Uterus (tissue), 4 donors: ENCODE measurements around the gene SLC25A52. TPM values are rescaled to one million over a fixed set of nuclear protein-coding genes. Genes with fewer than 3 reads are reported as not detected.

Experiments used
- DNase-seq, 2 donors: peaks; one replicate each; pipeline ENCODE4 v3.0.0-alpha.2; 2019 to 2020
- H3K27ac ChIP-seq, 2 donors: fragments of 200-600 bp; sonication (generic); 1 replicate in 1 of 2; 2 replicates in 1 of 2; pipeline ENCODE4 v1.5.1; 2016 to 2018
- H3K27me3 ChIP-seq, 2 donors: fragments of 200-600 bp; sonication (generic); one replicate each; pipeline ENCODE4 v1.5.1; 2018 to 2019; ENCODE audit warnings: control low read depth in 1 of 2
- H3K36me3 ChIP-seq, 2 donors: fragments of 200-600 bp; sonication (generic); one replicate each; pipeline ENCODE4 v1.5.1; 2019; ENCODE audit warnings: control low read depth in 1 of 2
- H3K4me1 ChIP-seq, 2 donors: fragments of 200-600 bp; sonication (generic); one replicate each; pipeline ENCODE4 v1.5.1; 2018 to 2019; ENCODE audit warnings: control low read depth in 1 of 2
- H3K4me3 ChIP-seq, 2 donors: fragments of 200-600 bp; sonication (generic); 1 replicate in 1 of 2; 2 replicates in 1 of 2; pipeline ENCODE4 v1.5.1; 2018 to 2019; ENCODE audit warnings: mild to moderate bottlenecking in 1 of 2
- H3K9me3 ChIP-seq, 2 donors: fragments of 200-600 bp; sonication (generic); one replicate each; pipeline ENCODE4 v1.5.1; 2019; ENCODE audit warnings: control low read depth in 1 of 2
- POLR2A ChIP-seq, 2 donors: fragments of 450-650 bp; IDR thresholded peaks; one replicate each; pipeline ENCODE4 v1.6.1; 2016; ENCODE audit warnings: antibody characterized with exemption in 2 of 2, mild to moderate bottlenecking in 1 of 2, moderate library complexity in 1 of 2
- intact Hi-C: fragments of 100-400 bp; cut with DNase I; formaldehyde crosslinking; loops from one replicate; pipeline ENCODE4 v1.15.1; 2023; ENCODE audit warnings: low total_unique reads
- total RNA-seq, 4 donors: library from RNA; depleted of rRNA in 3 of 4; stranded (reverse); fragments of >200 nt in 3 of 4; gene quantifications; one replicate each; pipeline versions ENCODE4 v1.1.0 to v1.2.4, GENCODE V29; 2014 to 2023
- TF ChIP-seq, protein P1 (sequence below), 4 experiments: fragments of 200-600 bp in 2 of 4; fragments of 450-650 bp in 2 of 4; sonication (generic) in 2 of 4; IDR thresholded peaks; one replicate each; pipeline ENCODE4 v1.5.1; 2016 to 2019; ENCODE audit warnings: antibody characterized with exemption in 4 of 4, mild to moderate bottlenecking in 2 of 4, moderate library complexity in 1 of 4
- donor health status: DM: yes; HTN: yes; CAD: no.

The SLC25A52 gene
- total RNA-seq, 4 donors from 2014 or later = not detected

DNA sequence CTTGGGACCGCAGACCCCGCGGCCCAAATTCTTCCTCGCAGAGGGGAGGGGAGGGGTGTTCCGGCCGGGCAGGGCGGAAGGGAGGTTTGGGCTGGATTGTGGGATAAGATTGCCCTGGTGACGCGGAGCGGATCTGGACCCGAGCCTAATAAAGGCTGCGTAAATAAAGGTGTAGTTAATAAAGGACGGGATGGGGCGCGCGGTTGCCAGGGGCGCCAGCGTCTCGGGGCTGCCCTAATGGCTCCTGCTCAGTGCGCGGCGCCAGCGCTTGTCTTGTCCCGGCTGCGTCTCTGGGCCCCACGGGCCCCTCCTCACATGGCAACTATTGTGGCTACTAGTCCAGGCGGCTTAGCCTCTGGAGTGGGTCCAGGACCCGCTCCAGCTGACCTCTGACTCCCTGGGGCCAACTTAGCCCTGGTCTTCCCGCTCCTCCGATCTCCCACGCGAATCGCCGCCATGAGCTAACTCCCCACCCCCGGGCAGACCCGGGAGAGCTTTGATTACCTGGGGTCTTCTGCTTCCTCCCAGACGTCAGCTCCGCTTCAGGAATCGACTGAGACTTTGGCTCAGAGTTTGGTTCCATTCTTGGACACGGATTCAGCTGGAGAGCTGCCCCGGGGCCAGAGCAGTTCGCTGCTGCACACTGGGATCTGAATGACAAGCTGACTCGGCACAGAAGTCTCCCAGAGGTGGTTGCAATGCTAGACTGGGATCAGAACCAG lies 36.5 kb downstream of the SLC25A52 start:
- H3K4me3 ChIP-seq = peak overlapping the region; percentile 42 to 45
- TF ChIP-seq, protein P1, sequence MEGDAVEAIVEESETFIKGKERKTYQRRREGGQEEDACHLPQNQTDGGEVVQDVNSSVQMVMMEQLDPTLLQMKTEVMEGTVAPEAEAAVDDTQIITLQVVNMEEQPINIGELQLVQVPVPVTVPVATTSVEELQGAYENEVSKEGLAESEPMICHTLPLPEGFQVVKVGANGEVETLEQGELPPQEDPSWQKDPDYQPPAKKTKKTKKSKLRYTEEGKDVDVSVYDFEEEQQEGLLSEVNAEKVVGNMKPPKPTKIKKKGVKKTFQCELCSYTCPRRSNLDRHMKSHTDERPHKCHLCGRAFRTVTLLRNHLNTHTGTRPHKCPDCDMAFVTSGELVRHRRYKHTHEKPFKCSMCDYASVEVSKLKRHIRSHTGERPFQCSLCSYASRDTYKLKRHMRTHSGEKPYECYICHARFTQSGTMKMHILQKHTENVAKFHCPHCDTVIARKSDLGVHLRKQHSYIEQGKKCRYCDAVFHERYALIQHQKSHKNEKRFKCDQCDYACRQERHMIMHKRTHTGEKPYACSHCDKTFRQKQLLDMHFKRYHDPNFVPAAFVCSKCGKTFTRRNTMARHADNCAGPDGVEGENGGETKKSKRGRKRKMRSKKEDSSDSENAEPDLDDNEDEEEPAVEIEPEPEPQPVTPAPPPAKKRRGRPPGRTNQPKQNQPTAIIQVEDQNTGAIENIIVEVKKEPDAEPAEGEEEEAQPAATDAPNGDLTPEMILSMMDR (IDR thresholded peaks at IDR 0.05) = no peak
- no peak for TF ChIP-seq POLR2A (IDR thresholded peaks at IDR 0.05)
- H3K4me1 ChIP-seq = no peaks in the 10 kb centered on the region
- H3K27me3 ChIP-seq = no peaks in the 10 kb centered on the region
- peak overlapping the region in 1 of 2 donors; percentile 36 for H3K27ac ChIP-seq
- intact Hi-C loops = no loop called here
- peak; percentile 17 to 22 for DNase-seq
- H3K9me3 ChIP-seq = peaks cover 0 to 3% of the 10 kb centered on the region in 2 donors
- no peaks in the 10 kb centered on the region for H3K36me3 ChIP-seq

DNA sequence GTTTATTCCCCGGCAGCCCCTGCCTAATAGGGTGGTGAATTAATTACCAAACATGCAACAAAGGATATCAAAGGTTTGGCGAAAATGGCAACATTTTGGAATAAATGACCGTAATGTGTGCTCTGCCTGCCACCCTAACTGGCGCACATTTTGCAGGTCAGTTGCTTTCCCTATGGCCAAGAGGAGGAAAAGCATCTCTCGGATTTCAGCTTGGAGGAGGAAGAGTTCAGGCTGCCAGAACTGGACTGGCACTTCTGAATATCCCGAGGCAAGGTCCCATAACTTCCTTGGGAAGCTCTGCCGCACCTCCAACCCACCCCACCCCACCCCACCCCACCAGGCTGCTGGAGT lies 37.1 kb downstream of the SLC25A52 start:
- H3K27ac ChIP-seq = peak overlapping the region in 1 of 2 donors; percentile 36

DNA sequence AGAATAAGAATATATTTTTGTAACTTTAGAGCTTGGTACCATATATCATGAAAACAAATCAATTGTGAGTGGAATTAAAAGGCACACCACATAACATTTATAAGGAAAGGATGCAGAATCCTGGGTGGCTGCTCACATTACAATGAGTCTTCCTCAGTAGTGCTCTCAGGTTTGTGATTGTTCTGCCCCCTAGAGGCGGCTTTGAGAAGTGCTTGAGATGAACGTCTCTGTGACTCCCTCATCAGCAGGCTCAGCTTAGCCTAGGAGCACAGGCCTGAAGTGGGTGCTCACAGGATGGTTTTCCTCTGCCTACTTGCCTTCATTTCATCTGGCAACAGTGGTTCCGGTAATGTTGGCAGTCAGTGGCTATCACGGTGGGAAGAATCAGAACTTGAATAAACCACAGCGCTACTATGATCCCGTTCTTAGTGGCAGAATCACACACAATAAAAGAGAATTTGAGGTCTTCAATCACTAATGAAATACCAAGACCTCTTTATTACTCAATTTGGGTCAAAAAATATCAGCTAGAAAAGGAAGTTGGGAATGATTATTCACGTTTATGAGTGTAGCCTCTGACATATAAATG lies 38.2 kb downstream of the SLC25A52 start:
- peak; percentile 66 to 67 for DNase-seq
- intact Hi-C loops = no loop called here
- H3K27me3 ChIP-seq = no peaks in the 10 kb centered on the region
- H3K27ac ChIP-seq = no peak overlapping the region
- H3K4me3 ChIP-seq = no peak overlapping the region
- TF ChIP-seq, protein P1 (IDR thresholded peaks at IDR 0.05) = peak; percentile 55 to 63 (median 59)
- TF ChIP-seq POLR2A (IDR thresholded peaks at IDR 0.05) = no peak
- peaks cover 0 to 3% of the 10 kb centered on the region in 2 donors for H3K9me3 ChIP-seq
- H3K4me1 ChIP-seq = no peaks in the 10 kb centered on the region
- no peaks in the 10 kb centered on the region for H3K36me3 ChIP-seq

More for the DNA sequence above, 37.1 kb downstream of the SLC25A52 start:
- intact Hi-C loops = no loop called here
- Histone ChIP-seq H3K36me3 (no peaks in the 10 kb centered on the region), H3K4me3 (peak overlapping the region; percentile 42 to 45), H3K27me3 (no peaks in the 10 kb centered on the region), H3K4me1 (no peaks in the 10 kb centered on the region), H3K9me3 (peaks cover 0 to 3% of the 10 kb centered on the region in 2 donors)
- DNase-seq = no peak
- no peak for TF ChIP-seq POLR2A (IDR thresholded peaks at IDR 0.05)
- TF ChIP-seq, protein P1 (IDR thresholded peaks at IDR 0.05) = no peak

DNA sequence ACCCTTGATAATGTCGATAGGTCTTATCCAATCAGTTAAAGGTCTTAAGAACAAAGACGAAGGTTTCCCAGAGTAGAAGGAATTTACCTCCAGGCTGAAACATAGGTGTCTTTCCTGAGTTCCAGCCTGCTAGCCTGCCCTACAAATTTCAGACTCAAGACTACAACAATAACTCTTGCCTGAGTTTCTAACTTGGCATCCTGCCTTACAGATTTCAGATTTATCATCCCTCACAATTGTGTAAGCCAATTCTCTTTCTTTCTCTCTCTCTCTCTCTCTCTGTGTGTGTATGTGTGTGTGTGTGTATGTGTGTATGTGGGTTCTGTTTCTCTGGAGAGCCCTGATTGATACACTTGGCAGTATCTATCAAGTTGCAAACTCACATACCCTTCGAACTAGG lies 39.1 kb downstream of the SLC25A52 start:
- intact Hi-C loops = no loop called here

DNA sequence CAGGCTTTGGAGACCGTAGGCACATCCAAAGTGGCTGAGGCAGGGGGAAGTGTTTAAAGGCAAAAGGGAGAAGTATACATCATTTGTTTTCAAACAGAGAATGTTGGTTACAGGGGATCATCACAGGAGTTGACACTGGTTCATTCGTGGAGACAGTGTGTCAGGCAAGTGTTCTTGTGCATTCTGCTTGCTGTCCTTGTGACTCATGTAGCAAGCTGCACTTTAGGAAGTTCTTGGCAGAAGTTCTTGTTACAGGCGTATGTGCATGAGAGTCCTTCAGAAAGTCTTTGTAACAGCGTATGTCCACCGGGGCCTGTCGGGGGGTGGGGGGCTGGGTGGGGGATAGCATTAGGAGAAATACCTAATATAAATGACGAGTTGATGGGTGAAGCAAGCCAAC lies 39.8 kb downstream of the SLC25A52 start:
- Histone ChIP-seq H3K4me1 (no peaks in the 10 kb centered on the region), H3K27ac (no peak overlapping the region), H3K4me3 (no peak overlapping the region), H3K36me3 (no peaks in the 10 kb centered on the region), H3K27me3 (no peaks in the 10 kb centered on the region), H3K9me3 (peaks cover 0 to 3% of the 10 kb centered on the region in 2 donors)
- no peak for DNase-seq
- no peak for TF ChIP-seq POLR2A (IDR thresholded peaks at IDR 0.05)
- intact Hi-C loops = no loop called here

More for the DNA sequence above, 39.1 kb downstream of the SLC25A52 start:
- Histone ChIP-seq H3K4me1 (no peaks in the 10 kb centered on the region), H3K4me3 (no peak overlapping the region), H3K36me3 (no peaks in the 10 kb centered on the region), H3K27me3 (no peaks in the 10 kb centered on the region), H3K9me3 (peaks cover 0 to 3% of the 10 kb centered on the region in 2 donors), H3K27ac (no peak overlapping the region)
- TF ChIP-seq, protein P1 (IDR thresholded peaks at IDR 0.05) = no peak
- no peak for TF ChIP-seq POLR2A (IDR thresholded peaks at IDR 0.05)
- no peak for DNase-seq
